Ishikawa (cell line): ENCODE measurements around the gene MT1M.

ENCODE experiments used
- CEBPB ChIP-seq: IDR thresholded peaks from 2 replicates; pipeline ENCODE4 v1.6.1; 2012
- CREB1 ChIP-seq: IDR thresholded peaks from 2 replicates; pipeline ENCODE4 v1.6.1; 2012; ENCODE audit warnings: low read depth
- EGR1 ChIP-seq: IDR thresholded peaks from 2 replicates; pipeline ENCODE4 v1.6.1; 2012
- EP300 ChIP-seq: IDR thresholded peaks from 2 replicates; pipeline ENCODE4 v1.6.1; 2012; ENCODE audit warnings: borderline replicate concordance
- FOXM1 ChIP-seq: IDR thresholded peaks from 2 replicates; pipeline ENCODE4 v1.6.1; 2012; ENCODE audit warnings: low read depth, borderline replicate concordance
- MAX ChIP-seq: IDR thresholded peaks from 2 replicates; pipeline ENCODE4 v1.6.1; 2012
- NFIC ChIP-seq: IDR thresholded peaks from 2 replicates; pipeline ENCODE4 v1.6.1; 2012
- RAD21 ChIP-seq: IDR thresholded peaks from 2 replicates; pipeline ENCODE4 v1.6.1; 2012; ENCODE audit warnings: low read depth
- REST ChIP-seq: IDR thresholded peaks from 2 replicates; pipeline ENCODE4 v1.6.1; 2012; ENCODE audit warnings: low read depth, mild to moderate bottlenecking
- TAF1 ChIP-seq: IDR thresholded peaks from 2 replicates; pipeline ENCODE4 v1.6.1; 2012; ENCODE audit warnings: low read depth, mild to moderate bottlenecking
- TCF12 ChIP-seq: IDR thresholded peaks from 2 replicates; pipeline ENCODE4 v1.6.1; 2012; ENCODE audit warnings: low read depth
- TEAD4 ChIP-seq: IDR thresholded peaks from 2 replicates; pipeline ENCODE4 v1.6.1; 2012
- USF1 ChIP-seq: IDR thresholded peaks from 2 replicates; pipeline ENCODE4 v1.6.1; 2012
- YY1 ChIP-seq: IDR thresholded peaks from 2 replicates; pipeline ENCODE4 v1.6.1; 2012; ENCODE audit warnings: low read depth
- ZBTB7A ChIP-seq: IDR thresholded peaks from 2 replicates; pipeline ENCODE4 v1.6.1; 2012; ENCODE audit warnings: low read depth

MT1M gene

GRCh38 chr16:56623637-56624036 is 8.8 kb upstream of the MT1M start:
- no peak for TF ChIP-seq TCF12
- no peak for TF ChIP-seq USF1
- TF ChIP-seq REST, result no peak
- no peak for TF ChIP-seq NFIC
- no peak for TF ChIP-seq RAD21
- TF ChIP-seq CREB1, result no peak
- TF ChIP-seq EGR1, result no peak
- no peak for TF ChIP-seq TAF1
- no peak for TF ChIP-seq CEBPB
- TF ChIP-seq YY1, result no peak
- TF ChIP-seq EP300, result no peak

- TF ChIP-seq EGR1 (no peak), TCF12 (no peak), EP300 (no peak), RAD21 (no peak), CREB1 (no peak), USF1 (no peak), YY1 (no peak), NFIC (no peak), TAF1 (no peak), REST (no peak), ZBTB7A (no peak), MAX (no peak), FOXM1 (no peak), TEAD4 (no peak), CEBPB (no peak)
These were observed 7.1 kb upstream of the MT1M start, which contains the start of gene MT1E for GRCh38 chr16:56625140-56625942. TSS of gene MT1E (plus strand) at chr16:56625781. CDS start at chr16:56625852, 71 bp downstream.

GRCh38 chr16:56625943-56626654 is 6.4 kb upstream of the MT1M start:
- no peak for TF ChIP-seq EGR1
- no peak for TF ChIP-seq REST
- TF ChIP-seq RAD21, result no peak
- TF ChIP-seq EP300, result no peak

- TF ChIP-seq EGR1 (no peak), EP300 (no peak), TCF12 (no peak), RAD21 (no peak), CREB1 (no peak), TAF1 (no peak), TEAD4 (no peak), USF1 (no peak), FOXM1 (no peak), ZBTB7A (no peak), CEBPB (no peak), NFIC (no peak), REST (no peak), YY1 (no peak), MAX (no peak)
These were observed 5.8 kb upstream of the MT1M start for GRCh38 chr16:56626685-56627084.
